Measurements from ENCODE around the gene LYPLAL1. TPM values are rescaled to one million over a fixed set of nuclear protein-coding genes. Genes with fewer than 3 reads are reported as not detected.
A peak's percentile ranks its signal among the peaks of the same experiment; 100 is the strongest.

Gene LYPLAL1
- total and polyA plus RNA-seq, 9 of the 15 experiments (the other 6 are each of a cell fraction or from before 2014, with no cell fraction given): 14.9 to 179 (median 46.3) TPM

- TF ChIP-seq, protein P1, sequence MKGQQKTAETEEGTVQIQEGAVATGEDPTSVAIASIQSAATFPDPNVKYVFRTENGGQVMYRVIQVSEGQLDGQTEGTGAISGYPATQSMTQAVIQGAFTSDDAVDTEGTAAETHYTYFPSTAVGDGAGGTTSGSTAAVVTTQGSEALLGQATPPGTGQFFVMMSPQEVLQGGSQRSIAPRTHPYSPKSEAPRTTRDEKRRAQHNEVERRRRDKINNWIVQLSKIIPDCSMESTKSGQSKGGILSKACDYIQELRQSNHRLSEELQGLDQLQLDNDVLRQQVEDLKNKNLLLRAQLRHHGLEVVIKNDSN (CRISPR knock-in tag; IDR thresholded peaks at IDR 0.05): no peak
- TF ChIP-seq TARDBP (IDR thresholded peaks at IDR 0.05) (no peak), POLR2H (tag; IDR thresholded peaks at IDR 0.05; ENCODE audit: low read depth) (no peak), NFIC (IDR thresholded peaks at IDR 0.05) (no peak), ZNF384 (IDR thresholded peaks at IDR 0.05; ENCODE audit: low read depth, low read length) (no peak), ZNF668 (CRISPR knock-in tag; IDR thresholded peaks at IDR 0.05) (no peak), FOXJ3 (CRISPR knock-in tag; IDR thresholded peaks at IDR 0.05) (no peak), ZSCAN32 (CRISPR knock-in tag; IDR thresholded peaks at IDR 0.05) (no peak), ZFP36 (IDR thresholded peaks at IDR 0.05; ENCODE audit: low read depth, low read length, partially characterized antibody) (no peak), BRF1 (IDR thresholded peaks at IDR 0.05; ENCODE audit: borderline replicate concordance, extremely low read depth, insufficient read length) (no peak), ZBTB12 (CRISPR knock-in tag; IDR thresholded peaks at IDR 0.05) (no peak), CBX1 (IDR thresholded peaks at IDR 0.05; ENCODE audit: low read depth) (no peak), FOXJ2 (tag; IDR thresholded peaks at IDR 0.05) (no peak), ZBTB43 (CRISPR knock-in tag; IDR thresholded peaks at IDR 0.05) (no peak), OTX1 (CRISPR knock-in tag; IDR thresholded peaks at IDR 0.05) (no peak), PRPF4 (IDR thresholded peaks at IDR 0.05; ENCODE audit: insufficient read depth, low read depth, low read length, poor library complexity, severe bottlenecking) (no peak), ETS2 (tag; IDR thresholded peaks at IDR 0.05; ENCODE audit: borderline replicate concordance, poor library complexity, severe bottlenecking) (no peak), ZNF766 (CRISPR knock-in tag; conservative IDR thresholded peaks at IDR 0.05) (0 out of 2 replicates have a peak, but pooled peaks have one; percentile 22), CBX3 (IDR thresholded peaks at IDR 0.05; ENCODE audit: borderline replicate concordance in 1 of 2, low read length in 2 of 2) (no peak), ZBTB9 (CRISPR knock-in tag; IDR thresholded peaks at IDR 0.05) (0 out of 2 replicates have a peak, but pooled peaks have one; percentile 8), ZNF274 (IDR thresholded peaks at IDR 0.05; ENCODE audit: borderline replicate concordance, low read depth, low read length) (no peak), LEF1 (IDR thresholded peaks at IDR 0.05) (peak; percentile 56; the same call in 1 of the 2 replicates), CHD4 (IDR thresholded peaks at IDR 0.05; ENCODE audit: insufficient read depth, insufficient replicate concordance, low read depth, low read length, poor library complexity, severe bottlenecking) (no peak)
- TF ChIP-seq, protein P2, sequence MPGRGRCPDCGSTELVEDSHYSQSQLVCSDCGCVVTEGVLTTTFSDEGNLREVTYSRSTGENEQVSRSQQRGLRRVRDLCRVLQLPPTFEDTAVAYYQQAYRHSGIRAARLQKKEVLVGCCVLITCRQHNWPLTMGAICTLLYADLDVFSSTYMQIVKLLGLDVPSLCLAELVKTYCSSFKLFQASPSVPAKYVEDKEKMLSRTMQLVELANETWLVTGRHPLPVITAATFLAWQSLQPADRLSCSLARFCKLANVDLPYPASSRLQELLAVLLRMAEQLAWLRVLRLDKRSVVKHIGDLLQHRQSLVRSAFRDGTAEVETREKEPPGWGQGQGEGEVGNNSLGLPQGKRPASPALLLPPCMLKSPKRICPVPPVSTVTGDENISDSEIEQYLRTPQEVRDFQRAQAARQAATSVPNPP (IDR thresholded peaks at IDR 0.05; ENCODE audit: borderline replicate concordance, insufficient read depth, insufficient read length): no peak
Measured at GRCh38 chr1:219155135-219155534, 18.5 kb upstream of the LYPLAL1 start (continued).
